DMS153 treated with DMSO at 0.1 percent for 48 hours (cell line): ENCODE data around the gene IRGQ.
"Not testable (repeated sequence)": the region's sequence is repeated elsewhere in the genome, so short reads cannot be mapped to it uniquely, and the experiment has no call there.

ENCODE experiments used
- DNase-seq: peaks from one replicate; lab custom pipeline; 2025; ENCODE audit not compliant: unreplicated experiment; lab: John Stamatoyannopoulos, UW

IRGQ gene

GRCh38 chr19:43574424-43575155 is 21.3 kb downstream of the IRGQ start:
- DNase-seq, result no peak

GRCh38 chr19:43572171-43572588 is 23.8 kb downstream of the IRGQ start:
- DNase-seq, result peak; percentile 84

GRCh38 chr19:43570174-43570791 is 25.7 kb downstream of the IRGQ start:
- no peak for DNase-seq

- DNase-seq, result no peak
Measured at GRCh38 chr19:43569657-43570056, 26.3 kb downstream of the IRGQ start.

- DNase-seq, result no peak
Measured at GRCh38 chr19:43564800-43565199, 31.1 kb downstream of the IRGQ start.

GRCh38 chr19:43563816-43564457 is 32.0 kb downstream of the IRGQ start:
- no peak for DNase-seq

- DNase-seq, result peak; percentile 48
Measured at GRCh38 chr19:43562698-43563241, 33.2 kb downstream of the IRGQ start.

- DNase-seq, result no peak
Measured at GRCh38 chr19:43562226-43562697, 33.7 kb downstream of the IRGQ start.

- no peak for DNase-seq
Measured at GRCh38 chr19:43561139-43561970, 34.6 kb downstream of the IRGQ start.

- DNase-seq, result no peak
Measured at GRCh38 chr19:43560687-43561086, 35.2 kb downstream of the IRGQ start.

GRCh38 chr19:43555185-43555770 is 40.7 kb downstream of the IRGQ start:
- DNase-seq, result peak; percentile 17

- DNase-seq, result no peak
Measured at GRCh38 chr19:43554317-43554895, 41.5 kb downstream of the IRGQ start.

- DNase-seq, result no peak
Measured at GRCh38 chr19:43553656-43554055, 42.3 kb downstream of the IRGQ start.

GRCh38 chr19:43552616-43553015 is 43.3 kb downstream of the IRGQ start:
- no peak for DNase-seq

GRCh38 chr19:43552198-43552450 is 43.8 kb downstream of the IRGQ start:
- no peak for DNase-seq

GRCh38 chr19:43551399-43552197 is 44.3 kb downstream of the IRGQ start:
- no peak for DNase-seq

GRCh38 chr19:43548706-43549105 is 47.2 kb downstream of the IRGQ start:
- no peak for DNase-seq

- DNase-seq, result not testable (repeated sequence)
Measured at GRCh38 chr19:43547926-43548325, 48.0 kb downstream of the IRGQ start.

- no peak for DNase-seq
Measured at GRCh38 chr19:43546581-43546980, 49.4 kb downstream of the IRGQ start.

GRCh38 chr19:43545981-43546380 is 50.0 kb downstream of the IRGQ start:
- DNase-seq, result no peak
